AG08395 (cell line): ENCODE data around the gene VPS8.
A peak's percentile ranks its signal among the peaks of the same experiment; 100 is the strongest.
"Not testable (repeated sequence)": the region's sequence is repeated elsewhere in the genome, so short reads cannot be mapped to it uniquely, and the experiment has no call there.

Experiments used
- DNase-seq: peaks from one replicate; pipeline ENCODE4 v3.0.0; 2012; ENCODE audit warnings: mixed read lengths, low spot score

Gene VPS8

DNA sequence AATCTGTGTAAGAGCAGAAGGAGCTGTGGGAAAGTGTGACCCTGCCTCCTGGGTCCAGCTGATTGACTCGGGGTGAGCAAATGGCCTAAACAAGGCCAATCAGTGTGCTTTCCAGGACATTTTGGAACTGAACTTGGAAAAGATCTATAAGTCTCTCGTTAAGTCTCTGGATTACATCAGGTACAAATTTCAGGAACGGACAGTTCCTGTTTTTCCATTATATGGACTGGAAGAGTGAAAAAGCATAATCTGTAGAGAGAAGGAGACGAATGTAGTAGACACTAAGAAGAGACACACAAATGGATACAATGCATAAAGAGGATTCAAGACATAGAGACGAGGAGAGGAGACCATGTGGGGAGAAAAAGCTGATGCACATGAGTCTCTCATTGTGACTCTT is 173.6 kb downstream of the VPS8 start:
- DNase-seq: no peak

- no peak for DNase-seq
Observed at GRCh38 chr3:184986366-184986889, 174.5 kb downstream of the VPS8 start.

- no peak for DNase-seq
Observed at GRCh38 chr3:184993394-184993793, 181.4 kb downstream of the VPS8 start.

DNA sequence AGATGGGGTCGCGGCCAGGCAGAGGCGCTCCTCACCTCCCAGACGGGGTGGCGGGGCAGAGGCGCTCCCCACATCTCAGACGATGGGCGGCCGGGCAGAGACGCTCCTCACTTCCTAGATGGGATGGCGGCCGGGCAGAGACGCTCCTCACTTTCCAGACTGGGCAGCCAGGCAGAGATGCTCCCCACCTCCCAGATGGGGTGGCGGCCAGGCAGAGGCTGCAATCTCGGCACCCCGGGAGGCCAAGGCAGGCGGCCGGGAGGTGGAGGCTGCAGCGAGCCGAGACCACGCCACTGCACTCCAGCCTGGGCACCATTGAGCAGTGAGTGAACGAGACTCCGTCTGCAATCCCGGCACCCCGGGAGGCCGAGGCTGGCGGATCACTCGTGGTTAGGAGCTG is 191.9 kb downstream of the VPS8 start:
- not testable (repeated sequence) for DNase-seq

GRCh38 chr3:185009650-185010049 is 197.7 kb downstream of the VPS8 start:
- DNase-seq: no peak

GRCh38 chr3:185017584-185017983 is 205.6 kb downstream of the VPS8 start:
- DNase-seq: not testable (repeated sequence)

DNA sequence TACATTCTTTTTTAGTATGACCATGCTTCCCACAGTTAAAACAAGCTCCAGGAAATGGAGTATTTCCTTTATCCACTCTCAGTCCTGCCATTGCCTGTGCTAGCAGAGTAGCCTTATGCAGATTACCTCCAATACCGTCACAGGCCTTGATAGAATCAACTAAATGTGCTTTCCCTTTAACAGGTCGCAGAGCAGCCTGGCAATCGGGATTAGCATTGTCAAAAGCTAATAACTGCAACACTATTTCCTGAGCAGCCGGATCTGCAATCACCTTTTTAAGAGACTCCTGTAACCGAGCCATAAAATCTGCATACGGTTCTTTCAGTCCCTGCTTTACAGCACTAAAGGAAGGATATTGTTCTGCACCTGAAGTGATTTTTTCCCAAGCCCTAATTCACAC is 206.0 kb downstream of the VPS8 start:
- not testable (repeated sequence) for DNase-seq

GRCh38 chr3:185021256-185021655 is 209.3 kb downstream of the VPS8 start:
- DNase-seq: peak; percentile 18

DNA sequence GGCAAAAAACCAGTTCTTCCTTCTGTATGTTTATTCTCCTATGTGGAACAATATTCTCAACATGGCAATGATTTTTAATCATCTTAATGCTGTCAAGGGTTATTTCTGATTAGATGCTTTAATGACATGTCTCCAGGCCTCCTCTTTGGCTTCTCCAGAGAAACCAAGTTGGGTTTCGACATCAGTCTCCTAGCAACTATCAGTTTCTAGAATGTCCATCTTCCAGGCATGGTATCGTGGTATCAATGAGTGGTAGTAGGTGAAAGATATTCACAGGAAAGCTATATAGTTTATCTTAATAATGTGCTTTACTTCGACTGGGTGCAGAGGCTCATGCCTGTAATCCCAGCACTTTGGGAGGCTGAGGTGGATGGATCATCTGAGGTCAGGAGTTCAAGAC is 212.4 kb downstream of the VPS8 start:
- no peak for DNase-seq

GRCh38 chr3:185024966-185025365 is 213.0 kb downstream of the VPS8 start:
- DNase-seq: no peak

GRCh38 chr3:185028121-185028520 is 216.2 kb downstream of the VPS8 start:
- no peak for DNase-seq

GRCh38 chr3:185029086-185029485 is 217.1 kb downstream of the VPS8 start:
- no peak for DNase-seq

DNA sequence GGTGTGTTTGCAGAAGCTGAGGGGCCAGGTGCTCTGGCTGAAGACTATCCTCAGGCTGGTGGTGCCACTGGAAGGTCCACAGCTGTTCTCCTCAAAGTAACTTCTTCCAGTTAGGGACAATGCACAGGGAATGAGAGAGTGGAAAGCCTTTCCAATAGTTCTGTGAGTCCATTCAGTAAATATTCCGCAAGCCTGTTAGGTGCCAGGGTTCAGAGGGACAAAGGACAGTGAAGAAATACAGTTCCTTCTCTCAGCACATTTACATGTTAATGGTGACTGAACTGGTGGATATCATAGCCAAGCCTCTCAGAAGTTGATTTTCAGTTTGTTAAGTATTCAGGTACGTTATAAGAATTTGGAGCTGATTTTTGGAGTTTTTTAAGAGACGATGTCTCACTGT is 218.4 kb downstream of the VPS8 start:
- no peak for DNase-seq

DNA sequence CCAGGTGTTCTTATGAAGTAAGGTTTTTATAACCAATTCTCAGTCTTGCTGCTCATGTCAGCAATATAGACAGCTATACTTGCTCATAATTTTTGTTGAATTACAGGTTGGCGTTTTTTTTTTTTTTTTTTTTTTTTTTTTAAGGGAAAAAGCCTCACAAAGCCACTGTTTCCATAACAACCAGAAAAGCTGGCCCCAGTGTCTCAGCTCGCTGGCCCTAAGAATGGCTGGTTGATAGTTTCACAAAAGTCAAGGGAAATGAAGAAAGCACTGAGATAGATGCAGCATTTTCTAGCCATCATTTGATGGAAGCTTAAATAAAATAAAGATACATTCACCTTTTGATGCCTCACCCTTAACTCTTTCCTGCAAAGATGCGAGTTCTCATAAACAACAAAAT is 219.0 kb downstream of the VPS8 start:
- no peak for DNase-seq

GRCh38 chr3:185037801-185038200 is 225.8 kb downstream of the VPS8 start:
- no peak for DNase-seq

DNA sequence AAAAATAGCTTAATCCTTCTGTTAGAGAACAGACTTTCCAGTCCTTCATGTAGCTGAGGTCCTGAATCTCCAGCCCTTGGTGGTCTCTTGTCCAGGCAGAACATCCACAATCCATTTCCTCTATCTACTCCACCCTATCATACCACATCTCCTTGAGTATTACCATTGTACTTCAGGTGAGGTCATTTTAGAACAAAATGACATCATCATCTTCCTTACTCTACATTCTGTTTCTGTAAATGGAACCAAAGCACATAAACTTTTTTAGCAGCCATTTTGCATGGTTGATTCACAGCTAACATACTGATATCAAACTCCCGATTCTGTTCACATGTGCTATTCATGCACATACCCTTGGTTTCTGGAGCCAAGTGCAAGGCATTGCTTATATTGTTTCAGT is 228.5 kb downstream of the VPS8 start:
- DNase-seq: no peak

- no peak for DNase-seq
Observed at GRCh38 chr3:185041540-185041939, 229.6 kb downstream of the VPS8 start.

- no peak for DNase-seq
Observed at GRCh38 chr3:185042312-185043050, 230.5 kb downstream of the VPS8 start.

DNA sequence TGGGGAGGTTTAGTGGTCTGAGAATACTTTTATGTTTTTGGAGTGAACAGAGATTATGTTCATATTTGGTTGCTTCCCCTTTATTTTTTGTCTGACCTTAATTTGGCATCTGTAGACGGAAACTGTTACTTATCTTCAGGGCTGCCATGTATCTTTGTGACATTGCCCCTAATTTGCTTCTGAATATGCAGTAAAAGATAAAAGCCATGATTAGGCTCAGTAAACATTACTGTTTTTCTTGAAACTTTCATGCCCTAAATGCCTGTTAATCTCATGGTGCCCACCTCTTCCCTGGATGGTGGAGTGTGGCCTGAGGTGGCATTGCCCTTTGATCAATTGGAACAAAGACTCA is 234.2 kb downstream of the VPS8 start:
- DNase-seq: no peak

- DNase-seq: no peak
Observed at GRCh38 chr3:185046603-185047002, 234.6 kb downstream of the VPS8 start.

- no peak for DNase-seq
Observed at GRCh38 chr3:185049710-185050109, 237.7 kb downstream of the VPS8 start.

DNA sequence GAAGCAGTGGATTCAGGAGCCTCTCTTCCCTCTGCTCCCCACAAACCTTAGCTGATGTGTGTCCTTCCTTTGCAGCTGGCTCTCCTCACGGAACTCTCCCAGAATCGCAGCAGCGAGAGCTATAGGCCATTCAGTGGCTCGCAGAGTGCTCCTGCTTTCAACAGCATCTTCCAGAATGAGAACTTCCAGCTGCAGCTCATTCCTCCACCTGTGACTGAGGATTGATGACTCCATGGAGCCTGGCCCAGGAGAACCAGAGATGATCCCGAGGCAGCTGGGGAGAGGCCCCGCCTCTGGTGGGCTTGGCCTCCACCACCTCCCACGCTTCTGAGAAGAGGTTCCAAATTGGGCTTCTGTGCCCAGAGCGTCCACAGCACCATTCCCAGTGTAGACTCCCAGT is 239.8 kb downstream of the VPS8 start:
- no peak for DNase-seq

GRCh38 chr3:185052631-185053030 is 240.7 kb downstream of the VPS8 start:
- no peak for DNase-seq

DNA sequence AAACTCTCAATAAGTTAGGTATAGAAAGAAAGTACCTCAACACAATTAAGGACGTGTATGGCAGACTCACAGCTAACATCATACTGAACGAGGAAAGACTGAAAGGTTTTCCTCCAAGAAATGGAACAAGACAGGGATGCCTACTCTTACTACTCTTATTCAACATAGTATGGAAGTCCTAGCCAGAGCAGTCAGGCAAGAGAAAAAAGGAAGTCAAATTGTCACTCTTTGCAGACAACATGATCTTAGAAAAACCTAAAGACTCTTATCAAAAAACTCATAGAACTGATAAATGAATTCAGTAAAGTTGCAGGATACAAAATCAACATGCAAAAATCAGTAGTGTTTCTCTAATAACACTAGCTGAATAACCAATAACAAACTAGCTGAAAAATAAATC is 244.9 kb downstream of the VPS8 start:
- DNase-seq: no peak
